Measurements from ENCODE around the gene NBL1.
"Not testable (repeated sequence)": the region's sequence is repeated elsewhere in the genome, so short reads cannot be mapped to it uniquely, and the experiment has no call there.

The NBL1 gene

GRCh38 chr1:19635646-19636045, 8.5 kb upstream of the NBL1 start:
- H3K27ac ChIP-seq = no peak overlapping the region
- no peak for TF ChIP-seq ZFX (IDR thresholded peaks at IDR 0.05)
- no peak for TF ChIP-seq CTCF (conservative IDR thresholded peaks at IDR 0.05)

- TF ChIP-seq ZFX (IDR thresholded peaks at IDR 0.05) = no peak
- TF ChIP-seq CTCF (conservative IDR thresholded peaks at IDR 0.05) = no peak
- H3K27ac ChIP-seq = no peak overlapping the region
These were observed 8.0 kb upstream of the NBL1 start for GRCh38 chr1:19636065-19636464.

GRCh38 chr1:19636749-19637148, 7.4 kb upstream of the NBL1 start:
- not testable (repeated sequence) for H3K27ac ChIP-seq

- H3K27ac ChIP-seq = no peak overlapping the region
- TF ChIP-seq ZFX (IDR thresholded peaks at IDR 0.05) (no peak), CTCF (conservative IDR thresholded peaks at IDR 0.05) (no peak)
These were observed 6.5 kb upstream of the NBL1 start for GRCh38 chr1:19637606-19638005.

- H3K27ac ChIP-seq = not testable (repeated sequence)
These were observed 4.9 kb upstream of the NBL1 start for GRCh38 chr1:19639228-19639627.

- H3K27ac ChIP-seq = no peak overlapping the region
- TF ChIP-seq ZFX (IDR thresholded peaks at IDR 0.05) (no peak), CTCF (conservative IDR thresholded peaks at IDR 0.05) (no peak)
These were observed 4.1 kb upstream of the NBL1 start for GRCh38 chr1:19639999-19640362.

GRCh38 chr1:19640363-19641316, 3.5 kb upstream of the NBL1 start:
- no peak for TF ChIP-seq CTCF (conservative IDR thresholded peaks at IDR 0.05)
- TF ChIP-seq ZFX (IDR thresholded peaks at IDR 0.05) = no peak
- H3K27ac ChIP-seq = no peak overlapping the region

GRCh38 chr1:19643121-19643520, 990 bp upstream of the NBL1 start:
- TF ChIP-seq CTCF (conservative IDR thresholded peaks at IDR 0.05) (no peak), ZFX (IDR thresholded peaks at IDR 0.05) (no peak)
- H3K27ac ChIP-seq = no peak overlapping the region
